ENCODE measurements around the gene MAST4.

GRCh38 chr5:66851306-66851705, 255.1 kb downstream of the MAST4 start:
- TF ChIP-seq, protein P1, sequence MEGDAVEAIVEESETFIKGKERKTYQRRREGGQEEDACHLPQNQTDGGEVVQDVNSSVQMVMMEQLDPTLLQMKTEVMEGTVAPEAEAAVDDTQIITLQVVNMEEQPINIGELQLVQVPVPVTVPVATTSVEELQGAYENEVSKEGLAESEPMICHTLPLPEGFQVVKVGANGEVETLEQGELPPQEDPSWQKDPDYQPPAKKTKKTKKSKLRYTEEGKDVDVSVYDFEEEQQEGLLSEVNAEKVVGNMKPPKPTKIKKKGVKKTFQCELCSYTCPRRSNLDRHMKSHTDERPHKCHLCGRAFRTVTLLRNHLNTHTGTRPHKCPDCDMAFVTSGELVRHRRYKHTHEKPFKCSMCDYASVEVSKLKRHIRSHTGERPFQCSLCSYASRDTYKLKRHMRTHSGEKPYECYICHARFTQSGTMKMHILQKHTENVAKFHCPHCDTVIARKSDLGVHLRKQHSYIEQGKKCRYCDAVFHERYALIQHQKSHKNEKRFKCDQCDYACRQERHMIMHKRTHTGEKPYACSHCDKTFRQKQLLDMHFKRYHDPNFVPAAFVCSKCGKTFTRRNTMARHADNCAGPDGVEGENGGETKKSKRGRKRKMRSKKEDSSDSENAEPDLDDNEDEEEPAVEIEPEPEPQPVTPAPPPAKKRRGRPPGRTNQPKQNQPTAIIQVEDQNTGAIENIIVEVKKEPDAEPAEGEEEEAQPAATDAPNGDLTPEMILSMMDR (IDR thresholded peaks at IDR 0.05; ENCODE audit: low read depth, low read length, poor library complexity, severe bottlenecking): no peak
- no peak for TF ChIP-seq EZH2phosphoT487 (IDR thresholded peaks at IDR 0.05; ENCODE audit: borderline replicate concordance, low read length)

Measured in DOHH2 (cell line).